ENCODE data around the gene JPH3.

JPH3 gene

GRCh38 chr16:87635541-87636049, 33.3 kb downstream of the JPH3 start:
- H3K4me3 ChIP-seq (ENCODE audit: low read depth, low read length), result no peak overlapping the region
- H3K27me3 ChIP-seq (ENCODE audit: control insufficient read depth, insufficient read depth, low read length), result no peaks in the 10 kb centered on the region
- no peak overlapping the region for H3K9ac ChIP-seq (ENCODE audit: low read depth, low read length)
- no peaks in the 10 kb centered on the region for H3K36me3 ChIP-seq (ENCODE audit: control insufficient read depth, insufficient read depth, low read length)
- no peaks in the 10 kb centered on the region for H3K4me1 ChIP-seq (ENCODE audit: control insufficient read depth, insufficient read depth, low read length)
- no peaks in the 10 kb centered on the region for H3K9me3 ChIP-seq (ENCODE audit: control insufficient read depth, insufficient read depth, low read length)

GRCh38 chr16:87636050-87636684, 33.9 kb downstream of the JPH3 start:
- Histone ChIP-seq H3K27me3 (ENCODE audit: control insufficient read depth, insufficient read depth, low read length) (no peaks in the 10 kb centered on the region), H3K36me3 (ENCODE audit: control insufficient read depth, insufficient read depth, low read length) (no peaks in the 10 kb centered on the region), H3K4me1 (ENCODE audit: control insufficient read depth, insufficient read depth, low read length) (no peaks in the 10 kb centered on the region), H3K9me3 (ENCODE audit: control insufficient read depth, insufficient read depth, low read length) (no peaks in the 10 kb centered on the region), H3K4me3 (ENCODE audit: low read depth, low read length) (no peak overlapping the region), H3K9ac (ENCODE audit: low read depth, low read length) (no peak overlapping the region)

- H3K9me3 ChIP-seq (ENCODE audit: control insufficient read depth, insufficient read depth, low read length), result no peaks in the 10 kb centered on the region
- no peaks in the 10 kb centered on the region for H3K4me1 ChIP-seq (ENCODE audit: control insufficient read depth, insufficient read depth, low read length)
- no peak overlapping the region for H3K9ac ChIP-seq (ENCODE audit: low read depth, low read length)
- H3K27me3 ChIP-seq (ENCODE audit: control insufficient read depth, insufficient read depth, low read length), result no peaks in the 10 kb centered on the region
- no peaks in the 10 kb centered on the region for H3K36me3 ChIP-seq (ENCODE audit: control insufficient read depth, insufficient read depth, low read length)
- H3K4me3 ChIP-seq (ENCODE audit: low read depth, low read length), result no peak overlapping the region
These were observed 34.4 kb downstream of the JPH3 start for GRCh38 chr16:87636741-87637140.

GRCh38 chr16:87637357-87637756, 35.0 kb downstream of the JPH3 start:
- Histone ChIP-seq H3K4me1 (ENCODE audit: control insufficient read depth, insufficient read depth, low read length) (no peaks in the 10 kb centered on the region), H3K9ac (ENCODE audit: low read depth, low read length) (no peak overlapping the region), H3K4me3 (ENCODE audit: low read depth, low read length) (no peak overlapping the region), H3K9me3 (ENCODE audit: control insufficient read depth, insufficient read depth, low read length) (no peaks in the 10 kb centered on the region), H3K27me3 (ENCODE audit: control insufficient read depth, insufficient read depth, low read length) (no peaks in the 10 kb centered on the region), H3K36me3 (ENCODE audit: control insufficient read depth, insufficient read depth, low read length) (no peaks in the 10 kb centered on the region)

GRCh38 chr16:87638736-87639135, 36.4 kb downstream of the JPH3 start:
- Histone ChIP-seq H3K27me3 (ENCODE audit: control insufficient read depth, insufficient read depth, low read length) (no peaks in the 10 kb centered on the region), H3K4me3 (ENCODE audit: low read depth, low read length) (no peak overlapping the region), H3K9me3 (ENCODE audit: control insufficient read depth, insufficient read depth, low read length) (no peaks in the 10 kb centered on the region), H3K9ac (ENCODE audit: low read depth, low read length) (no peak overlapping the region), H3K36me3 (ENCODE audit: control insufficient read depth, insufficient read depth, low read length) (no peaks in the 10 kb centered on the region), H3K4me1 (ENCODE audit: control insufficient read depth, insufficient read depth, low read length) (no peaks in the 10 kb centered on the region)

- Histone ChIP-seq H3K4me1 (ENCODE audit: control insufficient read depth, insufficient read depth, low read length) (no peaks in the 10 kb centered on the region), H3K36me3 (ENCODE audit: control insufficient read depth, insufficient read depth, low read length) (peaks cover 11% of the 10 kb centered on the region), H3K27me3 (ENCODE audit: control insufficient read depth, insufficient read depth, low read length) (no peaks in the 10 kb centered on the region), H3K9ac (ENCODE audit: low read depth, low read length) (no peak overlapping the region), H3K9me3 (ENCODE audit: control insufficient read depth, insufficient read depth, low read length) (no peaks in the 10 kb centered on the region), H3K4me3 (ENCODE audit: low read depth, low read length) (no peak overlapping the region)
These were observed 39.4 kb downstream of the JPH3 start for GRCh38 chr16:87641721-87642120.

- Histone ChIP-seq H3K36me3 (ENCODE audit: control insufficient read depth, insufficient read depth, low read length) (peaks cover 11% of the 10 kb centered on the region), H3K9me3 (ENCODE audit: control insufficient read depth, insufficient read depth, low read length) (no peaks in the 10 kb centered on the region), H3K27me3 (ENCODE audit: control insufficient read depth, insufficient read depth, low read length) (no peaks in the 10 kb centered on the region)
These were observed 40.2 kb downstream of the JPH3 start for GRCh38 chr16:87642491-87642890.

GRCh38 chr16:87644186-87644585, 41.9 kb downstream of the JPH3 start:
- no peaks in the 10 kb centered on the region for H3K9me3 ChIP-seq (ENCODE audit: control insufficient read depth, insufficient read depth, low read length)
- H3K36me3 ChIP-seq (ENCODE audit: control insufficient read depth, insufficient read depth, low read length), result peaks cover 11% of the 10 kb centered on the region
- H3K9ac ChIP-seq (ENCODE audit: low read depth, low read length), result no peak overlapping the region
- H3K4me3 ChIP-seq (ENCODE audit: low read depth, low read length), result no peak overlapping the region
- H3K27me3 ChIP-seq (ENCODE audit: control insufficient read depth, insufficient read depth, low read length), result no peaks in the 10 kb centered on the region
- no peaks in the 10 kb centered on the region for H3K4me1 ChIP-seq (ENCODE audit: control insufficient read depth, insufficient read depth, low read length)

More at GRCh38 chr16:87642491-87642890, 40.2 kb downstream of the JPH3 start:
- no peak overlapping the region for H3K4me3 ChIP-seq (ENCODE audit: low read depth, low read length)
- H3K4me1 ChIP-seq (ENCODE audit: control insufficient read depth, insufficient read depth, low read length), result no peaks in the 10 kb centered on the region
- H3K9ac ChIP-seq (ENCODE audit: low read depth, low read length), result no peak overlapping the region

GRCh38 chr16:87644596-87644995, 42.3 kb downstream of the JPH3 start:
- Histone ChIP-seq H3K4me1 (ENCODE audit: control insufficient read depth, insufficient read depth, low read length) (no peaks in the 10 kb centered on the region), H3K27me3 (ENCODE audit: control insufficient read depth, insufficient read depth, low read length) (no peaks in the 10 kb centered on the region), H3K9ac (ENCODE audit: low read depth, low read length) (no peak overlapping the region), H3K36me3 (ENCODE audit: control insufficient read depth, insufficient read depth, low read length) (peaks cover 11% of the 10 kb centered on the region), H3K9me3 (ENCODE audit: control insufficient read depth, insufficient read depth, low read length) (no peaks in the 10 kb centered on the region), H3K4me3 (ENCODE audit: low read depth, low read length) (no peak overlapping the region)

- Histone ChIP-seq H3K4me3 (ENCODE audit: low read depth, low read length) (no peak overlapping the region), H3K4me1 (ENCODE audit: control insufficient read depth, insufficient read depth, low read length) (no peaks in the 10 kb centered on the region), H3K27me3 (ENCODE audit: control insufficient read depth, insufficient read depth, low read length) (no peaks in the 10 kb centered on the region), H3K36me3 (ENCODE audit: control insufficient read depth, insufficient read depth, low read length) (peaks cover 11% of the 10 kb centered on the region), H3K9me3 (ENCODE audit: control insufficient read depth, insufficient read depth, low read length) (no peaks in the 10 kb centered on the region), H3K9ac (ENCODE audit: low read depth, low read length) (no peak overlapping the region)
These were observed 43.5 kb downstream of the JPH3 start for GRCh38 chr16:87645802-87646201.

GRCh38 chr16:87647431-87648185, 45.3 kb downstream of the JPH3 start:
- Histone ChIP-seq H3K9ac (ENCODE audit: low read depth, low read length) (no peak overlapping the region), H3K27me3 (ENCODE audit: control insufficient read depth, insufficient read depth, low read length) (no peaks in the 10 kb centered on the region), H3K9me3 (ENCODE audit: control insufficient read depth, insufficient read depth, low read length) (no peaks in the 10 kb centered on the region), H3K36me3 (ENCODE audit: control insufficient read depth, insufficient read depth, low read length) (peaks cover 11% of the 10 kb centered on the region), H3K4me3 (ENCODE audit: low read depth, low read length) (no peak overlapping the region), H3K4me1 (ENCODE audit: control insufficient read depth, insufficient read depth, low read length) (no peaks in the 10 kb centered on the region)

GRCh38 chr16:87648236-87648635, 45.9 kb downstream of the JPH3 start:
- no peaks in the 10 kb centered on the region for H3K9me3 ChIP-seq (ENCODE audit: control insufficient read depth, insufficient read depth, low read length)
- H3K36me3 ChIP-seq (ENCODE audit: control insufficient read depth, insufficient read depth, low read length), result peaks cover 11% of the 10 kb centered on the region
- H3K4me1 ChIP-seq (ENCODE audit: control insufficient read depth, insufficient read depth, low read length), result no peaks in the 10 kb centered on the region
- H3K9ac ChIP-seq (ENCODE audit: low read depth, low read length), result no peak overlapping the region
- H3K4me3 ChIP-seq (ENCODE audit: low read depth, low read length), result no peak overlapping the region
- H3K27me3 ChIP-seq (ENCODE audit: control insufficient read depth, insufficient read depth, low read length), result no peaks in the 10 kb centered on the region

Data from iPS-15b (cell line).